Breast epithelium (tissue), 3 donors: ENCODE data around the gene ARHGAP18.

ENCODE experiments used
- POLR2A ChIP-seq: fragments of 450-650 bp; IDR thresholded peaks from one replicate; pipeline ENCODE4 v1.6.1; 2016; ENCODE audit warnings: antibody characterized with exemption, mild to moderate bottlenecking, moderate library complexity
- POLR2AphosphoS5 ChIP-seq, 3 donors: sonication (generic); formaldehyde crosslinking; IDR thresholded peaks; one replicate each; pipeline ENCODE4 v1.6.1; 2017; ENCODE audit warnings: antibody characterized with exemption in 3 of 3
- TF ChIP-seq, protein P1 (sequence below), 3 donors: fragments of 450-650 bp; IDR thresholded peaks; one replicate each; pipeline ENCODE4 v1.5.1; 2016 to 2017; ENCODE audit warnings: antibody characterized with exemption in 3 of 3, mild to moderate bottlenecking in 3 of 3, moderate library complexity in 3 of 3

DNA sequence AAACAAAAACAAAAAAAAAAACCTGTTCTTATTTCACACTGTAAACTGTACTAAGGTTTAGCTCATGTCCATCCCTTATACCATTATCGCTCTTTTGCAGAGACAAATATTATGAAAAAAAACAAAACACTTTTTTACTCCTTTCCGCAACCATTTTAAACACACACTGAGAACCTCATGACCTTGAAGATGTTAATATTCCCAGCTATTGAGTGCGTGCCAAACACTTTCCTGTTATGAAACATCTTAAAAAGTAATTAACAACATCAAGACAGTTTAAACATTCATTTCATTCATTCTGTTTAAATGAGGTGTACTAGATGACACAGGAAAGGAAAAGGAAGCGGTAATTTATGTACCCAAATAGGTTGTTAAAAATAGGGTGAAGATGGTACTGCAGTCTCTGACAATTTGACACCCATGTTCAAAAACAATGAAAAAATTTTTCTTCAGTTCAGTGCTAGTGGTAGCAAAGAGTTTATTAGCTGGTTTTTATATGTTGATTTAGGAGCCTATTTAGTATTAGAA lies 3.9 kb upstream of the ARHGAP18 start:
- TF ChIP-seq, protein P1, sequence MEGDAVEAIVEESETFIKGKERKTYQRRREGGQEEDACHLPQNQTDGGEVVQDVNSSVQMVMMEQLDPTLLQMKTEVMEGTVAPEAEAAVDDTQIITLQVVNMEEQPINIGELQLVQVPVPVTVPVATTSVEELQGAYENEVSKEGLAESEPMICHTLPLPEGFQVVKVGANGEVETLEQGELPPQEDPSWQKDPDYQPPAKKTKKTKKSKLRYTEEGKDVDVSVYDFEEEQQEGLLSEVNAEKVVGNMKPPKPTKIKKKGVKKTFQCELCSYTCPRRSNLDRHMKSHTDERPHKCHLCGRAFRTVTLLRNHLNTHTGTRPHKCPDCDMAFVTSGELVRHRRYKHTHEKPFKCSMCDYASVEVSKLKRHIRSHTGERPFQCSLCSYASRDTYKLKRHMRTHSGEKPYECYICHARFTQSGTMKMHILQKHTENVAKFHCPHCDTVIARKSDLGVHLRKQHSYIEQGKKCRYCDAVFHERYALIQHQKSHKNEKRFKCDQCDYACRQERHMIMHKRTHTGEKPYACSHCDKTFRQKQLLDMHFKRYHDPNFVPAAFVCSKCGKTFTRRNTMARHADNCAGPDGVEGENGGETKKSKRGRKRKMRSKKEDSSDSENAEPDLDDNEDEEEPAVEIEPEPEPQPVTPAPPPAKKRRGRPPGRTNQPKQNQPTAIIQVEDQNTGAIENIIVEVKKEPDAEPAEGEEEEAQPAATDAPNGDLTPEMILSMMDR (IDR thresholded peaks at IDR 0.05): no peak
- TF ChIP-seq POLR2A (no peak), POLR2AphosphoS5 (IDR thresholded peaks at IDR 0.05) (no peak)
